Transverse colon (tissue), 3 donors: ENCODE measurements around the gene CALY.

Source experiments
- CTCF ChIP-seq, 5 experiments: fragments of 200-600 bp in 3 of 5; fragments of 450-650 bp in 2 of 5; sonication (generic) in 3 of 5; IDR thresholded peaks; 1 replicate in 2 of 5; 2 replicates in 3 of 5; pipeline ENCODE4 v1.5.1; 2016 to 2017; ENCODE audit warnings: antibody characterized with exemption in 5 of 5, inconsistent platforms in 3 of 5, mild to moderate bottlenecking in 2 of 5, moderate library complexity in 1 of 5
- POLR2A ChIP-seq: fragments of 450-650 bp; IDR thresholded peaks from one replicate; pipeline ENCODE4 v1.6.1; 2016; ENCODE audit warnings: antibody characterized with exemption, mild to moderate bottlenecking, moderate library complexity

DNA sequence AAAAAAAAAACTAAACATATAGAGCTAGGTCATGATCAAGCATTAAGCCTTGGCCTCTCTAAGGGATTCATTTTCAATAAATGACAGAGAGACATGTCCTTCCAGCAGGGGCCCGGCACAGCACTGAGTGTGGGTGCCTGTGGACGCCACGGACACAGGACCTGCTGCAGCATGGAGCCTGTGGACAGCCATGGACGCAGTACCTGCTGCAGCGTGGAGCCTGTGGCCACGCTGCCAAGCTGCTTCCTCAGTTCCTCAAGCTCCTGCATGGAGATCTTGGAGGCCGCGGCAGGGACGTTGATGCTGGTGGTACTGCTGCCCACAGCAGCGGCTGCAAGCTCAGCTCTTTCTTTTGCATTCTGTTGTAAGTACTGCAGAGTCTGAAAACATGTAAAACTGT is 37.5 kb downstream of the CALY start:
- TF ChIP-seq POLR2A, result no peak
- no peak for TF ChIP-seq CTCF (IDR thresholded peaks at IDR 0.05)
